ENCODE results near the gene SLC9A3.

DNA sequence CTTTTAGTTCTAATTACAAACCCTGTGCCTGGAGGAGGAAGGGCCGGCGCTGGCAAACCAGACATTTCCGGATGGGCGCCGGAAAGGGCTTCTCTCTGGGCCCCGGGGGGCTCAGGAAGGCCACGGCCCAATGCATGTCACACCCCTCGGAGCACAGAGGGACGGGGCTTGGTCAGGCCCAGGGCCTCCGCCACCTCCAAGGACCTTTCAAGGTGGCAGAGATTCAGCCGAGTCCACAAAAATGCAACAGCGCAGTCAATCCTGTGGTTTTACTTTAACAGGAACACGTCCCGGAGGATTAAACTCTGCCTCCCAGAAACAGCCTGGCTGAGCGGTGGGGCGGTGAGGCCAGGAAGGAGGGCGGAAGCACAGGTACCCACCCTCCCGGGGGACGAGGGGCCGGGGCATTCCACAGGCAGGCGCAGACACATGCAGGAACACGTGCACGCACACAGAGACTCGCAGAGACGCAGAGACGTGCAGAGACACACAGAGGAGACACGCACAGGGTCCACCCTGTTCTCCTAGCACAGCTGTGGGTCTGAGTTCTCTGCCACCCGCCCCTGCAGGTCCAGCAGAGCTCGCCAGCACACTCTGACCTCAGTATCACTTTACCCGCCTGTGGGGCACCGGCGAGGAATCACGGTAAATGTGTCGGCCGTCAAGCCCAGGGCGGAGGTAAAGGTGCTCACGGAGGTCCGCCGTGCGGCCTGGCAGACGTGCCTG lies 23.0 kb downstream of the SLC9A3 start:
- TF ChIP-seq, protein P1, sequence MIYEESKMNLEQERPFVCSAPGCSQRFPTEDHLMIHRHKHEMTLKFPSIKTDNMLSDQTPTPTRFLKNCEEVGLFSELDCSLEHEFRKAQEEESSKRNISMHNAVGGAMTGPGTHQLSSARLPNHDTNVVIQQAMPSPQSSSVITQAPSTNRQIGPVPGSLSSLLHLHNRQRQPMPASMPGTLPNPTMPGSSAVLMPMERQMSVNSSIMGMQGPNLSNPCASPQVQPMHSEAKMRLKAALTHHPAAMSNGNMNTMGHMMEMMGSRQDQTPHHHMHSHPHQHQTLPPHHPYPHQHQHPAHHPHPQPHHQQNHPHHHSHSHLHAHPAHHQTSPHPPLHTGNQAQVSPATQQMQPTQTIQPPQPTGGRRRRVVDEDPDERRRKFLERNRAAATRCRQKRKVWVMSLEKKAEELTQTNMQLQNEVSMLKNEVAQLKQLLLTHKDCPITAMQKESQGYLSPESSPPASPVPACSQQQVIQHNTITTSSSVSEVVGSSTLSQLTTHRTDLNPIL (CRISPR knock-in tag; IDR thresholded peaks at IDR 0.05; ENCODE audit: low read depth): no peak
- TF ChIP-seq TCF4 (CRISPR knock-in tag; IDR thresholded peaks at IDR 0.05; ENCODE audit: borderline replicate concordance): no peak

Data from SK-N-SH treated with all-trans-retinoic acid at 6 μM for 48 hours (cell line).